SK-N-MC (cell line): Measurements from ENCODE around the gene SLFNL1.

Source experiments
- DNase-seq: peaks from one replicate; pipeline ENCODE4 v3.0.0-alpha.2; 2011; ENCODE audit warnings: low read depth, low spot score
- H3K27ac ChIP-seq: fragments of 200-600 bp; sonication (generic); 2 replicates; pipeline ENCODE4 v1.5.1; 2016; ENCODE audit warnings: mixed run types
- H3K36me3 ChIP-seq: fragments of 200-600 bp; sonication (generic); 2 replicates; pipeline ENCODE4 v1.6.1; 2017; ENCODE audit warnings: antibody characterized with exemption, low read length, mixed read lengths; ENCODE audit not compliant: insufficient read depth
- H3K4me3 ChIP-seq: fragments of 200-600 bp; sonication (generic); 2 replicates; pipeline ENCODE4 v1.5.1; 2016
- H3K9ac ChIP-seq: fragments of 200-600 bp; sonication (generic); 2 replicates; pipeline ENCODE4 v1.8.0; 2017; ENCODE audit warnings: mixed run types, mixed read lengths; ENCODE audit not compliant: insufficient read length
- H3K9me3 ChIP-seq: fragments of 200-600 bp; sonication (generic); 2 replicates; pipeline ENCODE4 v1.6.1; 2017; ENCODE audit warnings: low read depth, mild to moderate bottlenecking, antibody characterized with exemption, low read length, moderate library complexity, mixed read lengths
- EZH2 ChIP-seq: fragments of 200-600 bp; sonication (generic); IDR thresholded peaks from one replicate; pipeline ENCODE4 v1.6.1; 2017; ENCODE audit warnings: antibody characterized with exemption
- FOXP2 ChIP-seq: optimal IDR thresholded peaks from 2 replicates; pipeline ENCODE3; 2011; ENCODE audit warnings: mild to moderate bottlenecking, moderate library complexity; ENCODE audit not compliant: insufficient read depth; ENCODE audit errors: extremely low read length, control extremely low read depth
- POLR2AphosphoS5 ChIP-seq: IDR thresholded peaks from 2 replicates; pipeline ENCODE4 v1.6.1; 2012; ENCODE audit warnings: mild to moderate bottlenecking, low read depth, low read length, borderline replicate concordance

The SLFNL1 gene

GRCh38 chr1:41021526-41022308 is at the start of gene SLFNL1:
TSS of gene SLFNL1 (minus strand) at chr1:41021725. CDS start at chr1:41020660, 1,065 bp downstream.
- H3K27ac ChIP-seq, result peak within 1 kb of the TSS; percentile 80
- no peak for DNase-seq

DNA sequence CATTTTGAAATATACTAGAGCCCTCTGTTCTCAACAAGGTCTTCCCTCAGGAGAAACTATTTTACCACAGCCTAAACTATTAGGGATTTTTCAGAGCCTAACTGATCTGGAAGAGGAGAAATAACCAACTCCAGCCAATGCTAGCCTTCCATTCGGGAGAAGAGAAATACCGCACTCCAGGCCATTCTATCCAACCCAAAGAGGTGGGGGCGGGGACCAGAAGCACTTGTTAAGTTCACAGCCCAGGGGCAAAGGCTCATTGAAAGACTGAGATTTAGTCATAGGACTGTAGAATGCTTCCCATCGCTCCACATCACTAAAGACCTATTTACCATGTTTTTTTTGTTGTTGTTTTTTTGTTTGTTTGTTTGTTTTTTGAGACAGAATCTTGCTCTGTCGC is 35.4 kb upstream of the SLFNL1 start:
- DNase-seq, result no peak
- no peak for TF ChIP-seq POLR2AphosphoS5
- TF ChIP-seq FOXP2, result no peak
- no peak for TF ChIP-seq EZH2
- H3K36me3 ChIP-seq, result peaks cover 4% of the 10 kb centered on the region; the same call in 1 of the 2 replicates

More at GRCh38 chr1:41021526-41022308, at the start of gene SLFNL1:
- peak within 1 kb of the TSS; percentile 45 for H3K9ac ChIP-seq
- H3K4me3 ChIP-seq, result peak within 1 kb of the TSS; percentile 53
- H3K36me3 ChIP-seq, result peaks cover 5% of the 10 kb centered on the region; the same call in 1 of the 2 replicates
- H3K9me3 ChIP-seq, result no peaks in the 10 kb centered on the region
- TF ChIP-seq EZH2 (no peak), POLR2AphosphoS5 (peak; percentile 13), FOXP2 (no peak)

GRCh38 chr1:41053316-41053715 is 31.8 kb upstream of the SLFNL1 start:
- Histone ChIP-seq H3K4me3 (no peak overlapping the region), H3K27ac (no peak overlapping the region), H3K9me3 (no peaks in the 10 kb centered on the region), H3K9ac (no peak overlapping the region), H3K36me3 (peaks cover 7% of the 10 kb centered on the region; the same call in 1 of the 2 replicates)
- no peak for TF ChIP-seq POLR2AphosphoS5
- TF ChIP-seq EZH2, result no peak
- TF ChIP-seq FOXP2, result no peak
- DNase-seq, result no peak

More for the DNA sequence above, 35.4 kb upstream of the SLFNL1 start:
- Histone ChIP-seq H3K9ac (no peak overlapping the region), H3K9me3 (no peaks in the 10 kb centered on the region), H3K27ac (no peak overlapping the region), H3K4me3 (no peak overlapping the region)

DNA sequence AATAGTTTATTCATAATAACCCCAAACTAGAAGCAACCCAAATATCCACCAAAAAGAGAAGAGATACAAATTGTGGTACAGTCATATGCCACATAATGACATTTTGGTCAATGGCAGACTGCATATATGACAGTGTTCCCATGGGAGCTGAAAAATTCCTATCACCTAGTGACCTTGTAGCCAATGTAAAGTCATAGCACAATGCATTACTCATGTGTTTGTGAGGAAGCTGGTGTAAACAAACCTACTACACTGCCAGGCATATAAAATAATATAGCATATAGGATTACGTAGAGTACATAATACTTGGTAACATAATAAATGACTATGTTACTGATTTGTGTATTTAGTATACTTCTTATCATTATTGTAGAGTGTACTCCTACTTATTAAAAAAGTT is 29.5 kb upstream of the SLFNL1 start:
- Histone ChIP-seq H3K36me3 (peaks cover 19% of the 10 kb centered on the region; the same call in 1 of the 2 replicates), H3K27ac (no peak overlapping the region)

GRCh38 chr1:41048540-41048939 is 27.0 kb upstream of the SLFNL1 start:
- Histone ChIP-seq H3K4me3 (no peak overlapping the region), H3K9ac (no peak overlapping the region), H3K36me3 (peaks cover 33% of the 10 kb centered on the region; the same call in 1 of the 2 replicates), H3K9me3 (no peaks in the 10 kb centered on the region), H3K27ac (no peak overlapping the region)
- TF ChIP-seq EZH2, result no peak
- no peak for TF ChIP-seq POLR2AphosphoS5
- TF ChIP-seq FOXP2, result no peak
- no peak for DNase-seq

More for the DNA sequence above, 29.5 kb upstream of the SLFNL1 start:
- DNase-seq, result no peak
- no peak overlapping the region for H3K9ac ChIP-seq
- H3K9me3 ChIP-seq, result no peaks in the 10 kb centered on the region
- no peak overlapping the region for H3K4me3 ChIP-seq
- no peak for TF ChIP-seq EZH2
- TF ChIP-seq FOXP2, result no peak
- no peak for TF ChIP-seq POLR2AphosphoS5

GRCh38 chr1:41046347-41046775 is 24.8 kb upstream of the SLFNL1 start:
- H3K9ac ChIP-seq, result no peak overlapping the region
- no peak overlapping the region for H3K4me3 ChIP-seq
- peaks cover 34% of the 10 kb centered on the region; the same call in 1 of the 2 replicates for H3K36me3 ChIP-seq
- DNase-seq, result no peak
- no peaks in the 10 kb centered on the region for H3K9me3 ChIP-seq
- no peak overlapping the region for H3K27ac ChIP-seq
- TF ChIP-seq FOXP2, result no peak
- TF ChIP-seq POLR2AphosphoS5, result no peak
- no peak for TF ChIP-seq EZH2

GRCh38 chr1:41045740-41046139 is 24.2 kb upstream of the SLFNL1 start:
- TF ChIP-seq EZH2 (no peak), POLR2AphosphoS5 (no peak), FOXP2 (no peak)
- Histone ChIP-seq H3K27ac (no peak overlapping the region), H3K36me3 (peaks cover 35% of the 10 kb centered on the region; the same call in 1 of the 2 replicates), H3K9me3 (no peaks in the 10 kb centered on the region), H3K4me3 (no peak overlapping the region), H3K9ac (no peak overlapping the region)
- no peak for DNase-seq

- Histone ChIP-seq H3K9me3 (no peaks in the 10 kb centered on the region), H3K27ac (no peak overlapping the region), H3K9ac (no peak overlapping the region), H3K4me3 (no peak overlapping the region), H3K36me3 (peaks cover 42% of the 10 kb centered on the region; the same call in 1 of the 2 replicates)
- DNase-seq, result no peak
- no peak for TF ChIP-seq FOXP2
- TF ChIP-seq POLR2AphosphoS5, result no peak
- TF ChIP-seq EZH2, result no peak
These were observed 22.7 kb upstream of the SLFNL1 start for GRCh38 chr1:41044187-41044586.
